GM12892 (cell line): Measurements from ENCODE around the gene BCL2L11.

Experiments used
- POLR2A ChIP-seq: IDR thresholded peaks from 2 replicates; pipeline ENCODE4 v1.6.1; 2011; ENCODE audit warnings: low read depth, low read length, control low read depth
- POLR2AphosphoS5 ChIP-seq: IDR thresholded peaks from 2 replicates; pipeline ENCODE4 v1.6.1; 2011; ENCODE audit warnings: low read depth, low read length, control low read depth

DNA sequence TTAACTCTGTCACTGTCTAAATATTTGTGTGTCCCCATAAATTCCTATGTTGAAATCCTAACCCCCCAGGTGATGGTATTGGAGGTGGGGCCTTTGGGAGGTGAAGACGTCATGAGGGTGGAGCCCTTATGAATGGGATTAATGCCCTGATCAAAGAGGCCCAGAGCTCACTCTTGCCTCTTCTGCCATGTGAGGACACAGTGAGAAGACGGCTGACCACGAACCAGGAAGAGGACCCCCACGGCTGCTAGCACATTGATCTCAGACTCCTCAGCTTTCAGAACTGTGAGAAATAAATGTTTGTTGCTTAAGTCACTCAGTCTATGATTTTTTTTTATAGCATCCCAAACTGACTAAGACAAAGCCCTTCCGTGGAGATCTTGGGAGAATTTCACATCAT, 71.2 kb downstream of the BCL2L11 start:
- TF ChIP-seq POLR2A (no peak), POLR2AphosphoS5 (no peak)
